HL-60 (cell line): ENCODE data around the gene IQSEC1.

ENCODE experiments used
- DNase-seq, 2 experiments: peaks; one replicate each; pipeline ENCODE4 v3.0.0-alpha.2; 2010 to 2020; ENCODE audit warnings: low read depth in 1 of 2, low spot score in 1 of 2
- H3K27ac ChIP-seq: fragments of 250-450 bp; sonication (Bioruptor Pico); replicated peaks from 2 replicates; pipeline ENCODE4 v1.5.1; 2020; ENCODE audit warnings: mild to moderate bottlenecking, moderate library complexity
- H3K27me3 ChIP-seq: fragments of 250-450 bp; sonication (Bioruptor Pico); 2 replicates; pipeline ENCODE4 v1.5.1; 2021; ENCODE audit warnings: mild to moderate bottlenecking, moderate library complexity; ENCODE audit not compliant: insufficient read depth, poor library complexity, severe bottlenecking
- H3K4me3 ChIP-seq: replicated peaks from 2 replicates; pipeline ENCODE4 v1.5.1; 2011; ENCODE audit warnings: mild to moderate bottlenecking, control low read depth, low read length; ENCODE audit not compliant: insufficient read depth
- GABPA ChIP-seq: IDR thresholded peaks from 2 replicates; pipeline ENCODE4 v1.6.1; 2012; ENCODE audit warnings: low read depth
- POLR2AphosphoS5 ChIP-seq: IDR thresholded peaks from 2 replicates; pipeline ENCODE4 v1.6.1; 2012; ENCODE audit warnings: low read depth
- SPI1 ChIP-seq: IDR thresholded peaks from 2 replicates; pipeline ENCODE4 v1.6.1; 2012; ENCODE audit warnings: low read depth, mild to moderate bottlenecking, borderline replicate concordance
- TF ChIP-seq, protein P1 (sequence below): IDR thresholded peaks from 2 replicates; pipeline ENCODE4 v1.6.1; 2012; ENCODE audit warnings: low read depth; ENCODE audit not compliant: insufficient replicate concordance
- TF ChIP-seq, protein P2 (sequence below): IDR thresholded peaks from one replicate; pipeline ENCODE4 v1.5.1; 2011; ENCODE audit warnings: low read length, control low read depth, inconsistent platforms; ENCODE audit not compliant: insufficient read depth

The IQSEC1 gene

DNA sequence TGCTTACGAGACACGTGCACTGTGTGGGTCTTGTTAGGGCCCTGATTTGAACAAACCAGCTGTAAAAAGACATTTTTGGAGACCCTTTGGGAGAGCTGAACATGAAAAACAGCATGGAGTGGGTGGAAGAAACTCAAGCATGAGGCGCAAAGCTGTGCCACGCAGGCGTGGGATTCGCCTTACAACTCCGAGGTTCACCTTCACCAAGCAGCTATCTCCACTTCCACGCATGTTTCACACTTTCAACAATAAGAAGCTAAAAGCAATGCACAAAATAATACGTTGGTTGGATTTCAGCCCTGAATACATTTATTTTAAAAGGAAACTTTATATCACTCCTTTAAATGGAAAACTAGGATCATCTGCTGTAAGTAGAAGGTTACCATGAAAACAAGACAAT, 42.5 kb downstream of the IQSEC1 start:
- DNase-seq: no peak
- H3K27me3 ChIP-seq: peaks cover 4% of the 10 kb centered on the region
- TF ChIP-seq SPI1 (no peak), POLR2AphosphoS5 (no peak), GABPA (no peak)
- TF ChIP-seq, protein P1, sequence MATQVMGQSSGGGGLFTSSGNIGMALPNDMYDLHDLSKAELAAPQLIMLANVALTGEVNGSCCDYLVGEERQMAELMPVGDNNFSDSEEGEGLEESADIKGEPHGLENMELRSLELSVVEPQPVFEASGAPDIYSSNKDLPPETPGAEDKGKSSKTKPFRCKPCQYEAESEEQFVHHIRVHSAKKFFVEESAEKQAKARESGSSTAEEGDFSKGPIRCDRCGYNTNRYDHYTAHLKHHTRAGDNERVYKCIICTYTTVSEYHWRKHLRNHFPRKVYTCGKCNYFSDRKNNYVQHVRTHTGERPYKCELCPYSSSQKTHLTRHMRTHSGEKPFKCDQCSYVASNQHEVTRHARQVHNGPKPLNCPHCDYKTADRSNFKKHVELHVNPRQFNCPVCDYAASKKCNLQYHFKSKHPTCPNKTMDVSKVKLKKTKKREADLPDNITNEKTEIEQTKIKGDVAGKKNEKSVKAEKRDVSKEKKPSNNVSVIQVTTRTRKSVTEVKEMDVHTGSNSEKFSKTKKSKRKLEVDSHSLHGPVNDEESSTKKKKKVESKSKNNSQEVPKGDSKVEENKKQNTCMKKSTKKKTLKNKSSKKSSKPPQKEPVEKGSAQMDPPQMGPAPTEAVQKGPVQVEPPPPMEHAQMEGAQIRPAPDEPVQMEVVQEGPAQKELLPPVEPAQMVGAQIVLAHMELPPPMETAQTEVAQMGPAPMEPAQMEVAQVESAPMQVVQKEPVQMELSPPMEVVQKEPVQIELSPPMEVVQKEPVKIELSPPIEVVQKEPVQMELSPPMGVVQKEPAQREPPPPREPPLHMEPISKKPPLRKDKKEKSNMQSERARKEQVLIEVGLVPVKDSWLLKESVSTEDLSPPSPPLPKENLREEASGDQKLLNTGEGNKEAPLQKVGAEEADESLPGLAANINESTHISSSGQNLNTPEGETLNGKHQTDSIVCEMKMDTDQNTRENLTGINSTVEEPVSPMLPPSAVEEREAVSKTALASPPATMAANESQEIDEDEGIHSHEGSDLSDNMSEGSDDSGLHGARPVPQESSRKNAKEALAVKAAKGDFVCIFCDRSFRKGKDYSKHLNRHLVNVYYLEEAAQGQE: no peak
- TF ChIP-seq, protein P2, sequence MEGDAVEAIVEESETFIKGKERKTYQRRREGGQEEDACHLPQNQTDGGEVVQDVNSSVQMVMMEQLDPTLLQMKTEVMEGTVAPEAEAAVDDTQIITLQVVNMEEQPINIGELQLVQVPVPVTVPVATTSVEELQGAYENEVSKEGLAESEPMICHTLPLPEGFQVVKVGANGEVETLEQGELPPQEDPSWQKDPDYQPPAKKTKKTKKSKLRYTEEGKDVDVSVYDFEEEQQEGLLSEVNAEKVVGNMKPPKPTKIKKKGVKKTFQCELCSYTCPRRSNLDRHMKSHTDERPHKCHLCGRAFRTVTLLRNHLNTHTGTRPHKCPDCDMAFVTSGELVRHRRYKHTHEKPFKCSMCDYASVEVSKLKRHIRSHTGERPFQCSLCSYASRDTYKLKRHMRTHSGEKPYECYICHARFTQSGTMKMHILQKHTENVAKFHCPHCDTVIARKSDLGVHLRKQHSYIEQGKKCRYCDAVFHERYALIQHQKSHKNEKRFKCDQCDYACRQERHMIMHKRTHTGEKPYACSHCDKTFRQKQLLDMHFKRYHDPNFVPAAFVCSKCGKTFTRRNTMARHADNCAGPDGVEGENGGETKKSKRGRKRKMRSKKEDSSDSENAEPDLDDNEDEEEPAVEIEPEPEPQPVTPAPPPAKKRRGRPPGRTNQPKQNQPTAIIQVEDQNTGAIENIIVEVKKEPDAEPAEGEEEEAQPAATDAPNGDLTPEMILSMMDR: no peak
- H3K27ac ChIP-seq: no peak overlapping the region
- H3K4me3 ChIP-seq: no peak overlapping the region

DNA sequence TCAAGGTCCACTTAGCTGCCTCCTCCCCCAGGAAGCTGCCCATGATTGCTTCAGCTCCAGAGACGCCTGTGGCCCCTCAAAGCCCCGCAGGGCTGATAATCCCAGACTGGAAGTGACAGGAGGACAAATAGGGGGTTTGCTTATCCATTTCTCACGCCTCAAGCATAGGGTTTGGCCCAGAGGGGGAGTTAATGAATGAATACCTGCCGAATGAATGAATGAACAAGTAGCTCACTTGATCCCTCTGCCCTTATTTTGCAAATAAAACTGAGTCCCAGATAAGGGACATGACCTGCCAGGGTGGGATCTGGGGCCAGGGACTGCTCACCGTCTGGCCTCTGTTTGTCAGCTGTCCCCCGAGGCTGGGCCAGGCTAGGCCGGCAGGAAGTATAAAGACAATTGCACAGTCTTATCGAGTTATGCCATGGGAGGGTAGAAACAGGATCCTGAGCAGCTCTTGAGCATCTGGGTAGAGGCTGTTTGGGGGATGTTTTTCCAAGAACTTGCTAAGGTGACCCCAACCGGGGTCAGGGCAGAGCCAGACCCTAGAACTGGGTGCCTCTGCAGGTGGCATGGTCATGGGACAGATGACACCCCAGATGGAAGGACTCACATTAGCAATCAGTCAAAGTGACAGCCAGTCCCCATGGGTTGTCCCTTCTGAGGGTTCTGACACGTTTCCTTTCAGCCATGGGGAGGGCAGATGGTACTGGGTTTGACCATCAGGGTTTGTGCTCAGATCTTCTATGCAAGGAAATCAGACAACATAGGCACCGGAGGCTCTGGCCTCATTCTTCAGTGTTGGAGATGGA, 45.0 kb downstream of the IQSEC1 start:
- H3K4me3 ChIP-seq: no peak overlapping the region
- H3K27me3 ChIP-seq: peaks cover 4% of the 10 kb centered on the region
- TF ChIP-seq, protein P2: no peak
- TF ChIP-seq, protein P1: no peak
- no peak for TF ChIP-seq GABPA
- no peak for TF ChIP-seq POLR2AphosphoS5
- DNase-seq: no peak
- H3K27ac ChIP-seq: no peak overlapping the region

DNA sequence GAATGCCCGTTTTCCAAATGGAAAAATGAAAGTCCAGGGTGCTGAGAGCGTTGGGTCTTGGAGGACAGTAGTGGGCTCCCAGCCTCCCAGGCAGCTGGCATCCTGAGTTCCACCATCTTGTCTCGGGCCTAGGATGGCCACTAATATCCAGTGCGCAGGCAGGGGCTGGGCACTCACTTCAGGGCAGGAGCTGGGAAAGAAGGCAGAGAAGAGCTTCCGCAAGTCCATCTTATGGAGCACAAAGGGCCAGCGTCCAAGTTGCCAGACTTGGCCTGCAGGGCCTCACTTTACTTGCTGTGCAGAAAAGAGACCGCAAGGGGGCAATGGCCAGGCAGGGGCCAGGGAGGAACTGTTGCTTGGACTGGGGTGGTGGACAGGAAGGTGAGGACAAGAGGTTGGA, 46.1 kb downstream of the IQSEC1 start:
- TF ChIP-seq, protein P2: no peak
- TF ChIP-seq SPI1 (no peak), GABPA (no peak), POLR2AphosphoS5 (no peak)
- TF ChIP-seq, protein P1: no peak
- DNase-seq: no peak
- H3K27ac ChIP-seq: no peak overlapping the region
- no peak overlapping the region for H3K4me3 ChIP-seq
- H3K27me3 ChIP-seq: peaks cover 4% of the 10 kb centered on the region
